Ovary (tissue), 9 donors: ENCODE data around the gene COL5A1. TPM values are rescaled to one million over a fixed set of nuclear protein-coding genes. Genes with fewer than 3 reads are reported as not detected.

Experiments used
- DNase-seq, 5 donors: peaks; one replicate each; pipeline ENCODE4 v3.0.0-alpha.2; 2019 to 2020
- H3K27ac ChIP-seq, 2 donors: fragments of 200-600 bp; one replicate each; pipeline versions ENCODE4 v1.5.1 to v1.8.0; 2019 to 2022
- H3K27me3 ChIP-seq: fragments of 200-600 bp; one replicate; pipeline ENCODE4 v1.8.0; 2022
- H3K36me3 ChIP-seq: fragments of 200-600 bp; sonication (generic); one replicate; pipeline ENCODE4 v1.5.1; 2019
- H3K4me1 ChIP-seq: one replicate; pipeline ENCODE4 v1.8.1; 2013; ENCODE audit warnings: mild to moderate bottlenecking, moderate library complexity; ENCODE audit not compliant: insufficient read depth
- H3K4me3 ChIP-seq: fragments of 200-600 bp; sonication (generic); one replicate; pipeline ENCODE4 v1.5.1; 2017
- H3K9me3 ChIP-seq, 2 donors: fragments of 200-600 bp in 1 of 2; sonication (generic) in 1 of 2; one replicate each; pipeline versions ENCODE4 v1.5.1 to v1.8.1; 2013 to 2019; ENCODE audit warnings: mild to moderate bottlenecking in 1 of 2, moderate library complexity in 1 of 2
- EP300 ChIP-seq: sonication (generic); formaldehyde crosslinking; IDR thresholded peaks from one replicate; pipeline ENCODE4 v1.6.1; 2017; ENCODE audit warnings: antibody characterized with exemption
- POLR2A ChIP-seq: fragments of 450-650 bp; IDR thresholded peaks from one replicate; pipeline ENCODE4 v1.6.1; 2017; ENCODE audit warnings: antibody characterized with exemption, mild to moderate bottlenecking, moderate library complexity
- WGBS, 3 donors: extraction: QIAGEN DNeasy Blood & Tissue Kit in 1 of 3; methylation state at CpG; one replicate each; pipeline versions ENCODE4 v1.1.5 to v1.1.7; 2013 to 2017; 5-methylcytosine and 5-hydroxymethylcytosine counted together
- intact Hi-C, 4 donors: fragments of 100-400 bp; cut with DNase I; formaldehyde crosslinking; loops; one replicate each; pipeline versions ENCODE4 v1.11.0 to v1.15.1; 2022 to 2023
- polyA plus RNA-seq, 2 donors: library from polyadenylated mRNA; stranded (reverse); fragments of 200-250 nt in 1 of 2; fragments of 350-450 nt in 1 of 2; fragmentation: Illumina TruSeq in 1 of 2; extraction: RNeasy Lipid Tissue Mini Kit (QIAGEN cat#74804) in 1 of 2; gene quantifications; one replicate each; pipeline ENCODE4 v1.2.3, GENCODE V29; 2013 to 2014
- total RNA-seq, 7 donors: library from RNA; depleted of rRNA in 2 of 7; stranded (reverse); fragments of >200 nt in 2 of 7; fragmentation: NEBNext Ultra II Directional in 3 of 7; extraction: Animal tissue kit (Norgen Biotek cat#: 25700) in 3 of 7; gene quantifications; one replicate each; pipeline versions ENCODE4 v1.1.0 to v1.2.4, GENCODE V29; 2016 to 2023
- TF ChIP-seq, protein P1 (sequence below), 3 donors: fragments of 450-650 bp in 2 of 3; fragments of 200-600 bp in 1 of 3; IDR thresholded peaks; one replicate each; pipeline versions ENCODE4 v1.5.1 to v1.8.0; 2016 to 2022; ENCODE audit warnings: antibody characterized with exemption in 3 of 3, mild to moderate bottlenecking in 1 of 3
- donor health status: DM: no; HTN: no; CAD: no; lungs with moderate emphysema.
- donor health status: DM: no; HTN: no; CAD: no.
- donor health status: Bipolar disorder and iron deficiency.
- donor health status: DM: yes; HTN: yes; CAD: no.
- donor health status: DM: no; HTN: no; CAD: no.
- donor health status: DM: yes; HTN: yes; CAD: no.

The COL5A1 gene
- total and polyA plus RNA-seq, 9 donors: 28.1 to 117 (median 54.6) TPM

DNA sequence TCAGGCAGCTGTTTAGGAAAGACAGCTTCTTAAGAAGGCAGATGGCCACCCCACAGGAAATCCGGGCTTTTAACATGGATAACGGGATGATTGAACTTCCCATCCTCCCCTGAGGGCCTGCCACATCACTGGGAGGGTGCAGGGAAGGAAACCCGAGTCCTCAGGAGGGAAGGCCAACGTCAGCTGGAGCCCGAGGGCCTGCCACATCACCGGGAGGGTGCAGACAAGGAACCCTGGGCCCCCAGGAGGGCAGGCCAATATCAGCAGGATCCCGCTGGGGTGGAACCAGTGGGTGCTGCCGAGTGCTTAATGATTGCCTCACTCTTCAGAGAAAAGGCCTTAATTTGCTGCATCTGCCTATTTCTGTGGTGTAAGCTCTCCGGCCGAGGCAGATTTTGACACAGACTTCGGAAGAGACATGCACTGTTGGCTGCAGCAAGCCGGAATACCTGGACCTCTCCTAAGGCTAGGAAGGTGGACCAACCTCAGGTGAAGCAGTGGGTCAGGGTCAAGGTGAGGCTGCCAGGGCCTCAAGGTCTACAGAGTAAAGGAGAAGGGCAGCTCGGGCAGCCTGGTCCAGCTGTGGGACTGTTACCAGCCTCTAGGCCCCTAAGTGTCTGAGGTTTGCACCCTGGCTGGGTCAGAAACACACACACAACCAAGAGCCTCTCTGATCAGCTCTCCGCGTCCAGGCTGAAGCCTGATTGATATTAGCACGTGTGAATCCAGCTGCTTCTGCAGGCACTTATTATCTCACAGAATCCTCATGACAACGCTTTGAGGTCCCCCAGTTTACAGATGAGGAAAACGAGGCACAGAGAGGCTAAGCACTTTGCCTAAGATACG lies 14.8 kb upstream of the COL5A1 start:
- no peak overlapping the region for H3K27ac ChIP-seq
- H3K27me3 ChIP-seq: no peaks in the 10 kb centered on the region
- TF ChIP-seq EP300 (no peak), POLR2A (no peak)
- TF ChIP-seq, protein P1, sequence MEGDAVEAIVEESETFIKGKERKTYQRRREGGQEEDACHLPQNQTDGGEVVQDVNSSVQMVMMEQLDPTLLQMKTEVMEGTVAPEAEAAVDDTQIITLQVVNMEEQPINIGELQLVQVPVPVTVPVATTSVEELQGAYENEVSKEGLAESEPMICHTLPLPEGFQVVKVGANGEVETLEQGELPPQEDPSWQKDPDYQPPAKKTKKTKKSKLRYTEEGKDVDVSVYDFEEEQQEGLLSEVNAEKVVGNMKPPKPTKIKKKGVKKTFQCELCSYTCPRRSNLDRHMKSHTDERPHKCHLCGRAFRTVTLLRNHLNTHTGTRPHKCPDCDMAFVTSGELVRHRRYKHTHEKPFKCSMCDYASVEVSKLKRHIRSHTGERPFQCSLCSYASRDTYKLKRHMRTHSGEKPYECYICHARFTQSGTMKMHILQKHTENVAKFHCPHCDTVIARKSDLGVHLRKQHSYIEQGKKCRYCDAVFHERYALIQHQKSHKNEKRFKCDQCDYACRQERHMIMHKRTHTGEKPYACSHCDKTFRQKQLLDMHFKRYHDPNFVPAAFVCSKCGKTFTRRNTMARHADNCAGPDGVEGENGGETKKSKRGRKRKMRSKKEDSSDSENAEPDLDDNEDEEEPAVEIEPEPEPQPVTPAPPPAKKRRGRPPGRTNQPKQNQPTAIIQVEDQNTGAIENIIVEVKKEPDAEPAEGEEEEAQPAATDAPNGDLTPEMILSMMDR (IDR thresholded peaks at IDR 0.05): no peak
- no peaks in the 10 kb centered on the region for H3K4me1 ChIP-seq
- H3K4me3 ChIP-seq: no peak overlapping the region
- H3K9me3 ChIP-seq: no peaks in the 10 kb centered on the region
- intact Hi-C loops: no loop called here
- DNase-seq: peak in 4 of 5 donors; percentile 5 to 27 (median 8)
- WGBS, 3 donors: 84 to 87% (median 85%) methylated on average over 19 of the region's 19 CpGs
- H3K36me3 ChIP-seq: no peaks in the 10 kb centered on the region

DNA sequence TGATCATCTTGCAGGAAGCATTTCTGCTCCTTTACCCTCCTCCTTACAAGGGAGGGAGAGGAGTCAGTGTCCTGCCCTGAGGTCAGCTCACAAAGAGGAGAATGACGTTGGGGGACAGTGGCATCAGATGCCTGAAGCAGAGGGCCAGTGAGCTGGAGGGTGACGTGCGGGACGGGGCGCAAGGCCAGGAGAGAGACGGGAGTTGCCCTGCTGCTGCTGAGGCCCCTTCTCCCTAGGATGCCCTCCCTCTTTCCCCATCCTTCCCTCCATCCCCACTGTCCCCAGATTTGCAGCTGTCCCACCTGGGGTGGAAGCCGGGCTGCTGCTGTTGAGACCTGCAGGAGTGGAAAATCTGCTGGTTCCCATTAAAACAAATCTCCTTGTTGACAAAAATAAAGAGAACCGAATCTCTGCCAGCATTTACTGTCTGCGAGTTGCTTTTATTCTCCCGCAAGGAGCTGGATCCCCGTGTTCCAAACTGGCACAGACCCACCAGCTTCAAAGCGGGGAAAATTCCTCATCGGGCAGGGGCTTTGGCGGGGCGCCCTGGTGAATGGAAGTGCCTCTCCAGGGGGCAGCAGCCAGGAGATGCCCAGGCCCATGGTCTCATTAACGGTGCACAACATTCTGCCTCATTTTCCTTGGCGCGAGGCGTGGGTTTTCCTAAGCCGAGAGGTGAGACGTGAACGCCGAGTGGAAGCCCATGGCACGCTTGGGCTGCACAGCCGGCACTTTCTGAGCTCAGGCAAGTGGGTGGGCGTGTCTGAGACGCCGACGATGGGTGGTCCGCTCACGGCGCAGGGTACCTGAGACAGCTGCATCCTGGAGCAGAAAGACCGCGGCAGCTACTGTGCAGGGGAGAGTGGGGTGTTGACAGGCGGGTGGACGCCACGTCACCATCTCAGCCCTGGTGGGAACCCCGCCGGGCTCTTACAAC lies 13.9 kb upstream of the COL5A1 start:
- TF ChIP-seq POLR2A: no peak
- TF ChIP-seq, protein P1 (IDR thresholded peaks at IDR 0.05): no peak
- no peak for TF ChIP-seq EP300
- H3K36me3 ChIP-seq: no peaks in the 10 kb centered on the region
- H3K4me3 ChIP-seq: no peak overlapping the region
- H3K9me3 ChIP-seq: no peaks in the 10 kb centered on the region
- H3K27me3 ChIP-seq: no peaks in the 10 kb centered on the region
- H3K4me1 ChIP-seq: no peaks in the 10 kb centered on the region
- peak; percentile 9 to 65 (median 15) for DNase-seq
- WGBS, 3 donors: 46 to 65% (median 48%) methylated on average over 38 to 39 of the region's 39 CpGs
- intact Hi-C loops: no loop called here
- no peak overlapping the region for H3K27ac ChIP-seq

DNA sequence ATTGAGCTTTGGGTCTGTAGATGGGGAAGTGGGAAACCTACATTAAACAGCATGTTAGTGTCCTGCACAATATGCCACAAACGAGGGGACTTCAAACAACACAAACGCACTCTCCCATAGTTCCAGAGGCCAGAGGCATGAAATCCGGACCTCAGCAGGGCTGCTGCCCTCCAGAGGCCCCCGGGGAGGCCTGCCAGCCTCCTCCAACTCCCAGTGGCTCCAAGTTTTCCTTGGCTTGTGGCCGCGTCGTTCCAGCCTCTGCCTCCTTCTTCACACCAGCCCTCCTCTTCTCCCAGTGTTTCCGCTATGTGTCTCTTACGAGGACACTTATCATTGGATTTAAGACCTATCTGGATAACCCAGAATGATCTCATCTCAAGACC lies 13.3 kb upstream of the COL5A1 start:
- H3K4me1 ChIP-seq: no peaks in the 10 kb centered on the region
- WGBS, 3 donors: 85 to 92% (median 90%) methylated on average over 9 of the region's 9 CpGs
- no peak overlapping the region for H3K4me3 ChIP-seq
- no peaks in the 10 kb centered on the region for H3K27me3 ChIP-seq
- no peaks in the 10 kb centered on the region for H3K9me3 ChIP-seq
- intact Hi-C loops: no loop called here
- no peak overlapping the region for H3K27ac ChIP-seq
- peak in 2 of 5 donors; percentile 5 to 30 for DNase-seq
- TF ChIP-seq EP300 (no peak), POLR2A (no peak)
- TF ChIP-seq, protein P1 (IDR thresholded peaks at IDR 0.05): no peak
- no peaks in the 10 kb centered on the region for H3K36me3 ChIP-seq

DNA sequence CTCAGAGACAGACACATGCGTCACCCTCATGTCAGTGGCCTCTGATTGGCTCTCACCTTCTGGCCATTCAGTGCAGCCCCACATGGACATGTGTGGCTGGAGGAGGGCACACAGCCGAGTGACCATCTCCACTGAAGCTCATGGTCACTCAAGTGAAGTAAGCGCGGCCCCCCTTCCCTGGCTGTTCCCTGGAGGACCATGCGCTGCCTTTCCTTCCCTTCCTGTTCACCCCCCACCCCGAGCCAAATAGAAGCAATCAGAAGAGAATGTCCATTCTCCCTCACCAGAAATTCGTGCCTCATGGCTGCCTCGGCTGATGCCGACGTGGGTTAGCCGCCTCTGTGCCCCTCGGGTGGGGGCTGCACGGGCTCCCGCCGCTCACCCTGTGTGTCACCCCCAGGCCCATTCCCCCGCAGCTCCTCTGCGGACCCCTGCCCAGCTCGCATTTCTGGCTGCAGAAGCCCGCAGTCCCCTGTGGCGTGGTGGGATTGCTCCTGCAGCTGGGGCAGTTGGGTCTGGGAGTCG lies 12.5 kb upstream of the COL5A1 start:
- Histone ChIP-seq H3K27ac (no peak overlapping the region), H3K27me3 (no peaks in the 10 kb centered on the region), H3K36me3 (no peaks in the 10 kb centered on the region), H3K9me3 (no peaks in the 10 kb centered on the region), H3K4me3 (no peak overlapping the region), H3K4me1 (no peaks in the 10 kb centered on the region)
- peak in 4 of 5 donors; percentile 7 to 37 (median 10) for DNase-seq
- intact Hi-C loops: no loop called here
- 89 to 96% (median 91%) methylated on average over 21 of the region's 21 CpGs for WGBS, 3 donors
- TF ChIP-seq, protein P1 (IDR thresholded peaks at IDR 0.05): no peak
- no peak for TF ChIP-seq POLR2A
- no peak for TF ChIP-seq EP300
